GM04504 (cell line): ENCODE data around the gene PIGN.

Experiments
- DNase-seq: peaks from one replicate; pipeline ENCODE4 v3.0.0-alpha.2; 2012; ENCODE audit warnings: low read depth

The PIGN gene

DNA sequence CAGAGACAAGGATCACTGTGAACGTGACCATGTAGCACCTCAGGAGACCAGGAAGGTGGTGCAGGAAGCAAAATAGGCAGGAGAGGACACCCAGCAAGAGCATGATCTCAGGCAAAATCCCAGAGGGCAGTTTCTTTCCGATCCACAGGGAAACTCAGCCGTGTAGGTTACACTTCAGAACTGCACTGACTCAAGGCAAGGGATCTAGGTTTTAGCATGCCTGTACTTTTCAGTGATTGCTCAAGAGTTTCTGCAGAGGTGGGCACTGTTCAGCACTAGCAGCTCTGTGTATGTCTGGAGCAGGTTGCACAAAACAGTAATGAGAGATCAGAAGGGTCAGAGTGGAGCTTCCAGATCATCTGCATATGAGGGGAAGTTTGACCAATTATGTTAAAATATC lies 177.3 kb downstream of the PIGN start:
- DNase-seq, result no peak

DNA sequence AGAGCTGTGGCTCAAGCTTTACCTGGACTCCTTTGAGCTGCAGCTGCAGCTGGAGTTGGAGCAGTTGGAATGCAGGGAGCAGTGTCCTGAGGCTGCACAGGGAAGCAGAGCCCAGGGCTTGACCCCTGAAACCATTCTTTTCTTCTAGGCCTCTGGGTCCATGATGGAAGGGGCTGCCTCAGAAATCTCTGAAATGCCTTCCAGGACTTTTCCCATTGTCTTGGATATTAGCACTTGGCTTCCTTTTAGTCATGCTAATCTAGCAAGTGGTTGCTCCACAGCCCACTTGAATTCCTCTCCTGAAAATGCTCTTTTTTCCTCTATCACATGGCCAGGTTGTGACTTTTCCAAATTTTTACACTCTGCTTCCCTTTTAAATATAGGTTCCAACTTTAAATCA lies 185.5 kb downstream of the PIGN start:
- no peak for DNase-seq

- peak; percentile 88 for DNase-seq
These were observed 187.9 kb downstream of the PIGN start for GRCh38 chr18:61998957-61999356.

- DNase-seq, result no peak
These were observed 188.5 kb downstream of the PIGN start for GRCh38 chr18:61998335-61998734.

- DNase-seq, result no peak
These were observed 191.2 kb downstream of the PIGN start for GRCh38 chr18:61995618-61996017.

- no peak for DNase-seq
These were observed 193.0 kb downstream of the PIGN start for GRCh38 chr18:61993831-61994230.

- DNase-seq, result peak; percentile 38
These were observed 193.9 kb downstream of the PIGN start for GRCh38 chr18:61992923-61993322.

GRCh38 chr18:61992285-61992684 lies 194.6 kb downstream of the PIGN start:
- DNase-seq, result peak; percentile 37

DNA sequence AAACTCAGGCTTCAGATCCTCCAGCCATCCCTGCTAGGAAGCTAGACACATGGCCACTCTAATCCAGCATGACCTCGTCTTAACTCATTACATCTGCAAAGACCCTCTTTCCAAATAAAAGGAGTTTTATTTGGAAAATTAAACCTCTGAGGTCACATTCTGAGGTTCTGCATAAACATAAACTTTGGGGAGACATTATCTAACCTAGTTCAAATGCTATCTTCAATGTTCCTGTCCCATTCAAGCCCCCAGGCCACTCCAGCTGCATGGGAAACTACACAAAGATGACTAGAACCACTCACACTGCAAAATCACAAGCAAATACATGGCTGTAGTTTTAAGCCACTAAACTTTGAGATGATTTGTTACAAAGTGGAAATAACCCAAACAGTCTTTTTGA lies 195.0 kb downstream of the PIGN start:
- no peak for DNase-seq

DNA sequence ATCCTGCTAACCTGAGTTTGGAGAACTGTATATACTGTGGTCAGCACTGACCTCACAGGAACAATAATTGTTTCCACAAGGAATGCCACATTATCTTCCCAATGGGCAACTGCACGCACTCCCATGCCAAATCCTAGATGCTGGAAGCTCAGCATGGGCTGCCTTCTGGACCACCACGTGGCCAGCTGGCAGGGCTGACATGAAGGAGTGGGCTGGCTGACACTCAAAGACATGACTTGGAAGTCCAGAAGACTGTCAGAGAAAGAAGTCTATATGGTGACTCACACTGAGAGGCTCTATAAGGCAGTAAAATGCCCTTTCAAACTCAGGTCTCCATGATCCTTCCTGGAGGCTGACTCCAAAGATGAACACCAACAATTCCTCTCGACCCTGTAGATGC lies 195.7 kb downstream of the PIGN start:
- no peak for DNase-seq
